Retina (tissue), 1 donor: ENCODE measurements around the gene DCAF4L1.

Source experiments
- DNase-seq: peaks from one replicate; pipeline ENCODE4 v3.0.0-alpha.2; 2016

DCAF4L1 gene

GRCh38 chr4:41981456-41981855 is at the start of gene DCAF4L1:
Gene DCAF4L1, plus strand, starts transcription at chr4:41981756. Its CDS starts 37 bp downstream, at chr4:41981793.
- DNase-seq: no peak

- DNase-seq: no peak
Measured at GRCh38 chr4:41932988-41933387, 48.6 kb upstream of the DCAF4L1 start.

- DNase-seq: no peak
Measured at GRCh38 chr4:41933997-41934503, 47.5 kb upstream of the DCAF4L1 start.

- no peak for DNase-seq
Measured at GRCh38 chr4:41934514-41934900, 47.0 kb upstream of the DCAF4L1 start.

- DNase-seq: peak; percentile 96
Measured at GRCh38 chr4:41934901-41935651, 46.5 kb upstream of the DCAF4L1 start, which contains the start of gene TMEM33. Gene TMEM33, plus strand, starts transcription at chr4:41935429. Its CDS starts 56 bp downstream, at chr4:41935485.

GRCh38 chr4:41935652-41936021 is 45.9 kb upstream of the DCAF4L1 start:
- DNase-seq: no peak

GRCh38 chr4:41939016-41939626 is 42.4 kb upstream of the DCAF4L1 start:
- no peak for DNase-seq

- no peak for DNase-seq
Measured at GRCh38 chr4:41940834-41941233, 40.7 kb upstream of the DCAF4L1 start.

- no peak for DNase-seq
Measured at GRCh38 chr4:41943506-41943905, 38.0 kb upstream of the DCAF4L1 start.

- DNase-seq: no peak
Measured at GRCh38 chr4:41944089-41944488, 37.5 kb upstream of the DCAF4L1 start.

GRCh38 chr4:41949531-41949930 is 32.0 kb upstream of the DCAF4L1 start:
- DNase-seq: no peak

- no peak for DNase-seq
Measured at GRCh38 chr4:41957634-41958033, 23.9 kb upstream of the DCAF4L1 start.

- no peak for DNase-seq
Measured at GRCh38 chr4:41963105-41963504, 18.5 kb upstream of the DCAF4L1 start.

GRCh38 chr4:41964401-41964800 is 17.2 kb upstream of the DCAF4L1 start:
- DNase-seq: no peak

GRCh38 chr4:41967392-41967791 is 14.2 kb upstream of the DCAF4L1 start:
- DNase-seq: no peak

- DNase-seq: no peak
Measured at GRCh38 chr4:41969671-41970070, 11.9 kb upstream of the DCAF4L1 start.

- no peak for DNase-seq
Measured at GRCh38 chr4:41975341-41975740, 6.2 kb upstream of the DCAF4L1 start.

GRCh38 chr4:41976775-41977516 is 4.6 kb upstream of the DCAF4L1 start:
- DNase-seq: no peak

GRCh38 chr4:41977709-41978108 is 3.8 kb upstream of the DCAF4L1 start:
- no peak for DNase-seq

- no peak for DNase-seq
Measured at GRCh38 chr4:41982716-41983115, 1.2 kb downstream of the DCAF4L1 start.

- no peak for DNase-seq
Measured at GRCh38 chr4:41985151-41985550, 3.6 kb downstream of the DCAF4L1 start.

- no peak for DNase-seq
Measured at GRCh38 chr4:41989994-41990364, 8.4 kb downstream of the DCAF4L1 start.

- DNase-seq: peak; percentile 98
Measured at GRCh38 chr4:41990365-41991111, 9.0 kb downstream of the DCAF4L1 start, which contains the start of gene SLC30A9. Gene SLC30A9, plus strand, starts transcription at chr4:41990530. Its CDS starts 122 bp downstream, at chr4:41990652.
